ENCODE measurements around the gene FCRLB. TPM values are rescaled to one million over a fixed set of nuclear protein-coding genes. Genes with fewer than 3 reads are reported as not detected.

Gene FCRLB
- total and polyA plus RNA-seq, 9 donors: 0.24 to 4.6 (median 1.0) TPM

GRCh38 chr1:161706482-161707347 lies 14.6 kb upstream of the FCRLB start, which contains the start of gene FCRLA:
Gene FCRLA (plus strand): TSS chr1:161707229. CDS start chr1:161707265, 36 bp downstream.
- Histone ChIP-seq H3K4me1 (ENCODE audit: insufficient read depth) (no peaks in the 10 kb centered on the region), H3K27me3 (no peaks in the 10 kb centered on the region), H3K36me3 (no peaks in the 10 kb centered on the region), H3K4me3 (no peak within 1 kb of the TSS), H3K27ac (no peak within 1 kb of the TSS), H3K9me3 (no peaks in the 10 kb centered on the region)
- intact Hi-C loops (cut with DNase I): no loop called here
- DNase-seq: no peak
- WGBS, 3 donors: 53 to 60% (median 56%) methylated on average over 4 of the region's 4 CpGs
- TF ChIP-seq EP300 (IDR thresholded peaks at IDR 0.05) (no peak), POLR2A (IDR thresholded peaks at IDR 0.05) (no peak), CTCF (IDR thresholded peaks at IDR 0.05) (no peak)

- WGBS, 3 donors: 79 to 87% (median 83%) methylated on average over 2 of the region's 2 CpGs
- intact Hi-C loops (cut with DNase I): no loop called here
These were observed 13.8 kb upstream of the FCRLB start for GRCh38 chr1:161707503-161707902.

GRCh38 chr1:161709373-161709772 lies 12.0 kb upstream of the FCRLB start:
- WGBS, 3 donors: 67 to 75% (median 69%) methylated on average over 4 of the region's 4 CpGs
- Histone ChIP-seq H3K9me3 (no peaks in the 10 kb centered on the region), H3K27ac (no peak overlapping the region), H3K4me3 (no peak overlapping the region), H3K4me1 (ENCODE audit: insufficient read depth) (no peaks in the 10 kb centered on the region), H3K36me3 (no peaks in the 10 kb centered on the region), H3K27me3 (no peaks in the 10 kb centered on the region)
- TF ChIP-seq POLR2A (IDR thresholded peaks at IDR 0.05) (no peak), CTCF (IDR thresholded peaks at IDR 0.05) (no peak), EP300 (IDR thresholded peaks at IDR 0.05) (no peak)
- intact Hi-C loops (cut with DNase I): no loop called here
- DNase-seq: no peak

More at GRCh38 chr1:161707503-161707902, 13.8 kb upstream of the FCRLB start:
- Histone ChIP-seq H3K27me3 (no peaks in the 10 kb centered on the region), H3K4me1 (ENCODE audit: insufficient read depth) (no peaks in the 10 kb centered on the region), H3K4me3 (no peak overlapping the region), H3K27ac (no peak overlapping the region), H3K9me3 (no peaks in the 10 kb centered on the region), H3K36me3 (no peaks in the 10 kb centered on the region)
- no peak for TF ChIP-seq EP300 (IDR thresholded peaks at IDR 0.05)
- no peak for TF ChIP-seq CTCF (IDR thresholded peaks at IDR 0.05)
- no peak for TF ChIP-seq POLR2A (IDR thresholded peaks at IDR 0.05)
- no peak for DNase-seq

- no peaks in the 10 kb centered on the region for H3K9me3 ChIP-seq
- no peaks in the 10 kb centered on the region for H3K27me3 ChIP-seq
- H3K4me1 ChIP-seq (ENCODE audit: insufficient read depth): no peaks in the 10 kb centered on the region
- H3K4me3 ChIP-seq: no peak overlapping the region
- intact Hi-C loops (cut with DNase I): no loop called here
- H3K27ac ChIP-seq: no peak overlapping the region
- TF ChIP-seq EP300 (IDR thresholded peaks at IDR 0.05) (no peak), POLR2A (IDR thresholded peaks at IDR 0.05) (no peak)
- no peaks in the 10 kb centered on the region for H3K36me3 ChIP-seq
- 60 to 71% (median 63%) methylated on average over 4 of the region's 4 CpGs for WGBS, 3 donors
- no peak for DNase-seq
These were observed 10.8 kb upstream of the FCRLB start for GRCh38 chr1:161710560-161710959.
